Osteocyte (in vitro differentiated cells): ENCODE results near the gene RAB29. TPM values are rescaled to one million over a fixed set of nuclear protein-coding genes. Genes with fewer than 3 reads are reported as not detected.

ENCODE experiments used
- DNase-seq: peaks from one replicate; pipeline ENCODE4 v3.0.0; 2021; ENCODE audit warnings: mixed read lengths; ENCODE audit not compliant: unreplicated experiment; ENCODE audit errors: extremely low spot score
- H3K27ac Mint-ChIP-seq: one replicate; pipeline ENCODE4 v1.8.0; 2021; ENCODE audit warnings: mild to moderate bottlenecking, mixed read lengths; ENCODE audit not compliant: unreplicated experiment
- H3K27me3 Mint-ChIP-seq: one replicate; pipeline ENCODE4 v1.8.0; 2021; ENCODE audit warnings: mixed read lengths; ENCODE audit not compliant: unreplicated experiment
- H3K36me3 Mint-ChIP-seq: one replicate; pipeline ENCODE4 v1.8.0; 2021; ENCODE audit warnings: mixed read lengths; ENCODE audit not compliant: unreplicated experiment
- H3K4me1 Mint-ChIP-seq: one replicate; pipeline ENCODE4 v1.8.0; 2021; ENCODE audit warnings: mixed read lengths; ENCODE audit not compliant: unreplicated experiment
- H3K4me3 Mint-ChIP-seq: one replicate; pipeline ENCODE4 v1.8.0; 2021; ENCODE audit warnings: mild to moderate bottlenecking, moderate library complexity, mixed read lengths; ENCODE audit not compliant: unreplicated experiment
- H3K9me3 Mint-ChIP-seq: one replicate; pipeline ENCODE4 v1.8.0; 2021; ENCODE audit warnings: mixed read lengths; ENCODE audit not compliant: unreplicated experiment
- CTCF ChIP-seq: fragments of 200-600 bp; sonication (generic); IDR thresholded peaks from 2 replicates; pipeline ENCODE4 v1.5.0; 2021; ENCODE audit warnings: antibody characterized with exemption, mild to moderate bottlenecking, moderate library complexity
- total RNA-seq: library from RNA; stranded (reverse); gene quantifications from 2 replicates; pipeline ENCODE4 v1.2.1, GENCODE V29; 2021

Gene RAB29
- total RNA-seq, 1 donor from 2014 or later = 32.0 TPM

GRCh38 chr1:205772607-205773032 is 2.7 kb downstream of the RAB29 start:
- Mint-ChIP-seq H3K9me3 (no peaks in the 10 kb centered on the region), H3K27ac (no peak overlapping the region), H3K4me3 (no peak overlapping the region), H3K36me3 (peaks cover 30% of the 10 kb centered on the region), H3K27me3 (no peaks in the 10 kb centered on the region), H3K4me1 (peaks cover 31% of the 10 kb centered on the region)
- no peak for TF ChIP-seq CTCF
- DNase-seq = no peak

GRCh38 chr1:205770618-205771017 is 4.7 kb downstream of the RAB29 start:
- H3K4me1 Mint-ChIP-seq = peaks cover 25% of the 10 kb centered on the region
- H3K4me3 Mint-ChIP-seq = no peak overlapping the region
- H3K27me3 Mint-ChIP-seq = no peaks in the 10 kb centered on the region
- H3K9me3 Mint-ChIP-seq = no peaks in the 10 kb centered on the region
- peaks cover 30% of the 10 kb centered on the region for H3K36me3 Mint-ChIP-seq
- TF ChIP-seq CTCF = no peak
- no peak for DNase-seq
- no peak overlapping the region for H3K27ac Mint-ChIP-seq

GRCh38 chr1:205769641-205770365 is 5.5 kb downstream of the RAB29 start:
- no peak overlapping the region for H3K27ac Mint-ChIP-seq
- no peaks in the 10 kb centered on the region for H3K9me3 Mint-ChIP-seq
- H3K4me3 Mint-ChIP-seq = no peak overlapping the region
- peaks cover 20% of the 10 kb centered on the region for H3K4me1 Mint-ChIP-seq
- no peak for TF ChIP-seq CTCF
- H3K36me3 Mint-ChIP-seq = peaks cover 30% of the 10 kb centered on the region
- DNase-seq = no peak
- H3K27me3 Mint-ChIP-seq = no peaks in the 10 kb centered on the region

- Mint-ChIP-seq H3K9me3 (no peaks in the 10 kb centered on the region), H3K27ac (no peak overlapping the region), H3K27me3 (no peaks in the 10 kb centered on the region), H3K4me1 (peaks cover 7% of the 10 kb centered on the region), H3K36me3 (peaks cover 26% of the 10 kb centered on the region), H3K4me3 (no peak overlapping the region)
- TF ChIP-seq CTCF = no peak
- no peak for DNase-seq
These were observed 8.0 kb downstream of the RAB29 start for GRCh38 chr1:205767248-205767647.

- Mint-ChIP-seq H3K27ac (no peak overlapping the region), H3K36me3 (peaks cover 24% of the 10 kb centered on the region)
These were observed 8.7 kb downstream of the RAB29 start for GRCh38 chr1:205766570-205766969.

More at GRCh38 chr1:205766570-205766969, 8.7 kb downstream of the RAB29 start:
- H3K4me3 Mint-ChIP-seq = no peak overlapping the region
- no peak for TF ChIP-seq CTCF
- no peaks in the 10 kb centered on the region for H3K27me3 Mint-ChIP-seq
- H3K4me1 Mint-ChIP-seq = peaks cover 7% of the 10 kb centered on the region
- DNase-seq = no peak
- no peaks in the 10 kb centered on the region for H3K9me3 Mint-ChIP-seq
